ENCODE results near the gene LRRC10B. TPM values are rescaled to one million over a fixed set of nuclear protein-coding genes. Genes with fewer than 3 reads are reported as not detected.

LRRC10B gene
- total and polyA plus RNA-seq, 2 experiments from 2014 or later: 0.60 to 0.62 TPM

DNA sequence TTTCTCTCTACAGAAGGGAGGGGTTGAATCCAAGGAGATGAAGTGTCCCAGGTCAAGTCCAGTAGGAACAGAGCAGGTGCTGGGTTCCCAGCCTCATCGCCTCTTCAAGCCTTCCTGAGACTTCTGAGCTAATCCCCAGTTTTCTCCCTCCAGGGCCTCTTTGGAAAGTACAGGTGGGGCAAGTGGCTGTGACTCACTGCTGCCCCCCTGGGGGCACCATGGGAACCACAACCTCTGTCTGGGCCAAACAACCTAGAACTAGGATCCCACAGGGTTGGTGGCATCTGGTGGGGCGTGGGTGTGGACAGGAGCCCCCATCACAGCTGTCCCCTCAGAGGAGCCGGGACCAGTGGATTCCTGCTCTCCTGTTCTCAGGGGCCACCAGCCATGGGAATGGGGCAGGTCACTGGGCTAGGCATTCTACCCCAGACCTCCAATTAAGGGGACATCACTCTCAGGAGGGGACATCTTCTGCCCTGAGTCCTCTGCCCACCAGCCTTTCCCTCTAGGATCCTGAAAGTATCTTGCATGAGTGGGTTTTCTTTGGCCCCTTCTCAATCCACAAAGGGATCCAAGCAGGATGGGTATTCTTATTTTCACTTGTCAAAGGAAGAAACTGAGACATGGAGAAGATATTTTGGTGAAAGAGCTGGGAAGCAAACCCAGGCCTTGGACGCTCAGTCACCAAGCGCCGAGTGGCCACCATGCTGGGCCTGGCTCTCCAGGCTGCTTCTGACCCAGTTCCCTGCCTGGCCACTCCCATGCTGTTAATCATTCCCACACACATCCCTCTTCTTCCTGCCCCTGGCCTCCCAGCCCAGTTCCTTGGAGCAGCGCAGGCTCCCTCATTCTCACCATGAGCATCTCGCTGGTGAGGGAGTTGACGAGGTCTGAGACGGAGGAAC lies 23.8 kb downstream of the LRRC10B start:
- Histone ChIP-seq H3K27me3 (no peaks in the 10 kb centered on the region), H3K36me3 (no peaks in the 10 kb centered on the region), H3K9me3 (ENCODE audit: low read depth) (no peaks in the 10 kb centered on the region), H3K27ac (no peak overlapping the region), H3K4me3 (no peak overlapping the region), H3K4me1 (ENCODE audit: low read depth) (peaks cover 31% of the 10 kb centered on the region)
- TF ChIP-seq, protein P1, sequence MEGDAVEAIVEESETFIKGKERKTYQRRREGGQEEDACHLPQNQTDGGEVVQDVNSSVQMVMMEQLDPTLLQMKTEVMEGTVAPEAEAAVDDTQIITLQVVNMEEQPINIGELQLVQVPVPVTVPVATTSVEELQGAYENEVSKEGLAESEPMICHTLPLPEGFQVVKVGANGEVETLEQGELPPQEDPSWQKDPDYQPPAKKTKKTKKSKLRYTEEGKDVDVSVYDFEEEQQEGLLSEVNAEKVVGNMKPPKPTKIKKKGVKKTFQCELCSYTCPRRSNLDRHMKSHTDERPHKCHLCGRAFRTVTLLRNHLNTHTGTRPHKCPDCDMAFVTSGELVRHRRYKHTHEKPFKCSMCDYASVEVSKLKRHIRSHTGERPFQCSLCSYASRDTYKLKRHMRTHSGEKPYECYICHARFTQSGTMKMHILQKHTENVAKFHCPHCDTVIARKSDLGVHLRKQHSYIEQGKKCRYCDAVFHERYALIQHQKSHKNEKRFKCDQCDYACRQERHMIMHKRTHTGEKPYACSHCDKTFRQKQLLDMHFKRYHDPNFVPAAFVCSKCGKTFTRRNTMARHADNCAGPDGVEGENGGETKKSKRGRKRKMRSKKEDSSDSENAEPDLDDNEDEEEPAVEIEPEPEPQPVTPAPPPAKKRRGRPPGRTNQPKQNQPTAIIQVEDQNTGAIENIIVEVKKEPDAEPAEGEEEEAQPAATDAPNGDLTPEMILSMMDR (IDR thresholded peaks at IDR 0.05; ENCODE audit: low read depth, low read length): peak; percentile 96
- DNase-seq (ENCODE audit: low read depth in 1 of 2, low spot score in 1 of 2): peak; percentile 33 to 47

DNA sequence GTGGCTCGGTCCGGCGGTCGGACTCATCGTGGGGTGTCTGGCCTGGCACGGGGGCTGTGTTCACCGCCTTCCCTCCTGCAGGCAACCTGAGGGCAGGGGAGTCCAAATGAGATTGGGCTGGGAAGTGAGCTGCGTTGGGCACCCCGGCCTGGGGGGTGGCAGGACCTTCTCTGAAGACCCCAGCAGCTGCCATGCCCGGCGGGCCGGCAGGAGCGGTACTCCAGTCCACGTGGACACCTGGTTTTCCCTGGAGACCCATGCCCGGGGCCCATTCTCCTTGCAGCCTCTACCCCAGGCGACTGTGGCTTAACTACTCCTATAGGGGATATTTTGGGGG lies 24.5 kb downstream of the LRRC10B start:
- DNase-seq (ENCODE audit: low read depth in 1 of 2, low spot score in 1 of 2): no peak
- TF ChIP-seq, protein P1 (IDR thresholded peaks at IDR 0.05; ENCODE audit: low read depth, low read length): no peak
- H3K4me3 ChIP-seq: no peak overlapping the region
- H3K27ac ChIP-seq: no peak overlapping the region
- no peaks in the 10 kb centered on the region for H3K27me3 ChIP-seq
- H3K4me1 ChIP-seq (ENCODE audit: low read depth): peaks cover 31% of the 10 kb centered on the region
- H3K9me3 ChIP-seq (ENCODE audit: low read depth): no peaks in the 10 kb centered on the region
- no peaks in the 10 kb centered on the region for H3K36me3 ChIP-seq

DNA sequence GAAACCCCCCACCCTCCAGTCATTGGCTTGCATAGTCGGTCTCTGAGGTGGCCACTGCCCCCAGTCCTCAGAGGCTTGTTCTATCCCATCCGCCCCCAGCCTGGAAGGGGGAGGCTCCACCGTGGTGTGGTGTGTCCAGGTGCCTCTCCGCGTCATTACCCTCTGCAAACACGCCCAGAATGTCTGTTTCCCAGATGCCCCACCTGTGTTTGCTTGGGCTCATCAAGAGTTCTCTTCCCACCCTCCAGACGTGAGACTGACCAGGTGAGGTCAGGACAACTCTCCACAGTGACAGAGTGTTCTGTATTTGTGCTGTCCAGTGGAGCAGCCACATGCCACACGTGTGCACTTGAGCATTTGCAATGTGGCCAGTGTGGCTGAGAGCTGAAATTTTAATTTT lies 24.9 kb downstream of the LRRC10B start:
- peaks cover 28% of the 10 kb centered on the region for H3K4me1 ChIP-seq (ENCODE audit: low read depth)
- TF ChIP-seq, protein P1 (IDR thresholded peaks at IDR 0.05; ENCODE audit: low read depth, low read length): no peak
- H3K9me3 ChIP-seq (ENCODE audit: low read depth): no peaks in the 10 kb centered on the region
- DNase-seq (ENCODE audit: low read depth in 1 of 2, low spot score in 1 of 2): no peak
- H3K36me3 ChIP-seq: no peaks in the 10 kb centered on the region
- H3K4me3 ChIP-seq: no peak overlapping the region
- H3K27ac ChIP-seq: no peak overlapping the region
- H3K27me3 ChIP-seq: no peaks in the 10 kb centered on the region

DNA sequence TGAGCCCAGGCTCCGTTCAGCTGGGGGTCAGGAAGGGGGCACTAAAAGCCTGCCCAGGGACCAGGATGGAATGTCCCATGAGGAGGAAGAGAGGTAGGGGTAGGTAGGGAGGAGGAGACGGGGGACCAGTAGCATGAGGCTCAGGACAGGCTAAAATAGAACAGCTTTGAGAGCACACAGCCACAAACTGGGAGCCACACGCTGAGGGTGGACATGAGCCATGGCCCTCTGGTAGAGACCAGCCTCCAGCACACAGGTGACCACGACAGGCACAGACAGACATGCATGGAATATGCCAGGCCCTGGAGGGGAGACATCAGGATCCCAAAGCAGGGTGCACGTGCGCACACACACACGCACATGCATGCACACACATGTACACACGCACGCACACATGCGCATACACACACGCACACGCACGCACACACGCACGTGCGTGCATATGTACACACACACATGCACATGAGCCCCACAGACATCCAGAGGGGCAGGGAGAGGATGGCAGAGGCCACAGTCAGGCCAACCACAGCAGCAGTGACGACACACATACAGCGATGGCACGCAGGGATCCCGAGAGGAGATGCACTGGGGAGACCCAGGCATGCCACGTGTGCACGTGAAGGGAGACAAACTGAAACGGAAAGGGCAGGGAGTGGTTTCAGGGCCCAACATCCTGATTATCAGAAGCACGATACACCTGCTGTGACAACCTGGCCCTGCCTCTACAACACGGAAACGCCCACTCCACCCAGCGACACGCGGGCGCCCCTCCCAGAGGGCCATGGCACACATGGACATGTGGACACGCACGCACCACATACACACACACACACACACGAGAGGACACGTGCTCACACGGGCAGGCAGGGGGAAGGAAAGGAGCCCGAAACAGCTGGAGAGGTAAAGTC lies 25.7 kb downstream of the LRRC10B start:
- TF ChIP-seq, protein P1 (IDR thresholded peaks at IDR 0.05; ENCODE audit: low read depth, low read length): no peak
- Histone ChIP-seq H3K27ac (no peak overlapping the region), H3K4me1 (ENCODE audit: low read depth) (peaks cover 21% of the 10 kb centered on the region), H3K36me3 (no peaks in the 10 kb centered on the region), H3K4me3 (no peak overlapping the region), H3K27me3 (no peaks in the 10 kb centered on the region), H3K9me3 (ENCODE audit: low read depth) (no peaks in the 10 kb centered on the region)
- DNase-seq (ENCODE audit: low read depth in 1 of 2, low spot score in 1 of 2): no peak

DNA sequence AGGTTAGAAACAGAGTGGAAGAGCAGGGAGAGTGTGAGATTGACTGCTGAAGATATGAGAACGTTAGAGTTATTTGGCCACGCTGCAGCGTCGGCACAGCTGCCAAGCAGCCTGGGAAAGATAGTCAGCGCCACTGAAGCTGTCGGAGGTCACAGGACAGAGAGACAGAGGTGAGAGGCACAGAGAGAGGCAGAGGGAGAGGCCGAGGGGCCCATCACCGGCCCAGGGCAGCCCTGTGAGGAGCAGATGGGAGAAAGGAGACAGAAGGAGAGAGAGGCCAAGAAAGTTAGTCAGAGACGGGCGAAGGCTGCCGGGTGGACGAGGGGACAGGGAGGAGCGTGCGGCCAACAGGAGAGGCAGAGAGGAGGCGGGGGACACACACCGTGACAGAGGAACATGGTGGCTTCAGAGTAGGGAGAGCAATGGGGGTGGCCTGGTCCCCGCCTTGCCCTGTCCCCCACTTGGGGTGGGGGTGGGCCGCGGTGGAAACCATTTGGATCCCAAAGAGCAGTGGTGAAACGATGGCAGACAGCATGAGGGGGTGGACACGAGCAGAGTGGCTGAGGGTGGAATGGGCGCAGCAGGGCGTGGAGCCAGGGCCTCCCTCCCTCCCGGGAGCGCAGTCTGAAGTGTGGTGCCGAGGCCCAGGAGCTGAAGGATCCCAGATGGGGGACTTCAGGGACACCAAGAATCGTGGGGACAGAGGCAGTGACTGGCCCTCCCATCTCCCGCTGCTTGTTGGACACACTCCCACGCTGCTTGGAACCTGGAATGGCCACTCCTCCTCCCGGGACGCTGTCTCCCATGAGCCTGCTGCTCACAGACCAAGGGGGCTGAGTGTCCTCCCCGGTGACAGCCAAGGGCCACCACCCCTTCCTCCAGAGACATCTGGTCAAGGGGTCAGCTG lies 26.6 kb downstream of the LRRC10B start:
- no peak for DNase-seq (ENCODE audit: low read depth in 1 of 2, low spot score in 1 of 2)
- Histone ChIP-seq H3K27ac (no peak overlapping the region), H3K4me3 (no peak overlapping the region), H3K9me3 (ENCODE audit: low read depth) (no peaks in the 10 kb centered on the region), H3K4me1 (ENCODE audit: low read depth) (peaks cover 13% of the 10 kb centered on the region), H3K27me3 (no peaks in the 10 kb centered on the region), H3K36me3 (no peaks in the 10 kb centered on the region)
- TF ChIP-seq, protein P1 (IDR thresholded peaks at IDR 0.05; ENCODE audit: low read depth, low read length): no peak
